RWPE2 (cell line): Measurements from ENCODE around the gene LRRC56.

Source experiments
- ATAC-seq: fragments of 200-7000 bp; cut with Tn5 transposase; 3 replicates; pipeline ENCODE4 v1.9.1; 2021; ENCODE audit warnings: low read depth
- DNase-seq: peaks from one replicate; pipeline ENCODE4 v3.0.0-alpha.2; 2020; ENCODE audit warnings: low spot score
- H3K27ac ChIP-seq: fragments of 450-650 bp; 2 replicates; pipeline ENCODE4 v1.5.1; 2017; ENCODE audit warnings: mild to moderate bottlenecking; ENCODE audit not compliant: poor library complexity, severe bottlenecking
- H3K27me3 ChIP-seq: fragments of 250-450 bp; sonication (Bioruptor Pico); 2 replicates; pipeline ENCODE4 v1.5.1; 2021; ENCODE audit warnings: mild to moderate bottlenecking, moderate library complexity; ENCODE audit not compliant: insufficient read depth, poor library complexity, severe bottlenecking
- H3K36me3 ChIP-seq: fragments of 250-450 bp; sonication (Bioruptor Pico); 2 replicates; pipeline ENCODE4 v1.5.1; 2020; ENCODE audit warnings: low read depth, mild to moderate bottlenecking, moderate library complexity
- H3K4me1 ChIP-seq: fragments of 250-450 bp; sonication (Bioruptor Pico); 2 replicates; pipeline ENCODE4 v1.5.1; 2021; ENCODE audit warnings: mild to moderate bottlenecking, moderate library complexity; ENCODE audit not compliant: insufficient read depth, poor library complexity, severe bottlenecking
- H3K4me3 ChIP-seq: fragments of 250-450 bp; sonication (Bioruptor Pico); 2 replicates; pipeline ENCODE4 v1.5.1; 2021; ENCODE audit warnings: mild to moderate bottlenecking, moderate library complexity; ENCODE audit not compliant: severe bottlenecking
- H3K9me3 ChIP-seq: fragments of 250-450 bp; sonication (Bioruptor Pico); 2 replicates; pipeline ENCODE4 v1.5.1; 2021; ENCODE audit warnings: mild to moderate bottlenecking, moderate library complexity; ENCODE audit not compliant: severe bottlenecking
- CTCF ChIP-seq: fragments of 450-650 bp; IDR thresholded peaks from one replicate; pipeline ENCODE4 v1.5.1; 2017; ENCODE audit warnings: mild to moderate bottlenecking, moderate library complexity; ENCODE audit not compliant: poor library complexity, severe bottlenecking

The LRRC56 gene

GRCh38 chr11:497565-498296 lies 39.6 kb upstream of the LRRC56 start:
- Histone ChIP-seq H3K4me3 (no peak overlapping the region), H3K27me3 (no peaks in the 10 kb centered on the region), H3K4me1 (no peaks in the 10 kb centered on the region), H3K36me3 (peaks cover 71% of the 10 kb centered on the region), H3K27ac (no peak overlapping the region), H3K9me3 (no peaks in the 10 kb centered on the region)
- ATAC-seq (no peak), DNase-seq (no peak)
- TF ChIP-seq CTCF: no peak

- ATAC-seq (no peak), DNase-seq (peak; percentile 52)
- H3K4me3 ChIP-seq: no peak overlapping the region
- no peaks in the 10 kb centered on the region for H3K9me3 ChIP-seq
- no peak for TF ChIP-seq CTCF
- no peaks in the 10 kb centered on the region for H3K4me1 ChIP-seq
- H3K27ac ChIP-seq: no peak overlapping the region
- H3K36me3 ChIP-seq: peaks cover 67% of the 10 kb centered on the region
- H3K27me3 ChIP-seq: no peaks in the 10 kb centered on the region
Observed at GRCh38 chr11:498297-499181, 38.8 kb upstream of the LRRC56 start.

- H3K36me3 ChIP-seq: peaks cover 64% of the 10 kb centered on the region
- no peaks in the 10 kb centered on the region for H3K9me3 ChIP-seq
- H3K4me1 ChIP-seq: no peaks in the 10 kb centered on the region
- H3K4me3 ChIP-seq: no peak overlapping the region
- no peaks in the 10 kb centered on the region for H3K27me3 ChIP-seq
- ATAC-seq: no peak
- DNase-seq: no peak
- no peak overlapping the region for H3K27ac ChIP-seq
- TF ChIP-seq CTCF: no peak
Observed at GRCh38 chr11:499201-500076, 37.9 kb upstream of the LRRC56 start.

GRCh38 chr11:501001-501682 lies 36.2 kb upstream of the LRRC56 start:
- ATAC-seq (no peak), DNase-seq (no peak)
- peaks cover 11% of the 10 kb centered on the region for H3K4me1 ChIP-seq
- H3K9me3 ChIP-seq: no peaks in the 10 kb centered on the region
- no peak overlapping the region for H3K4me3 ChIP-seq
- H3K36me3 ChIP-seq: peaks cover 57% of the 10 kb centered on the region
- no peaks in the 10 kb centered on the region for H3K27me3 ChIP-seq
- no peak for TF ChIP-seq CTCF
- no peak overlapping the region for H3K27ac ChIP-seq
